Gastroesophageal sphincter (tissue), 3 donors: ENCODE results near the gene OPCML.

Source experiments
- CTCF ChIP-seq, 4 experiments: fragments of 200-600 bp in 2 of 4; fragments of 450-650 bp in 2 of 4; sonication (generic) in 1 of 4; IDR thresholded peaks; one replicate each; pipeline ENCODE4 v1.5.1; 2017 to 2019; ENCODE audit warnings: antibody characterized with exemption in 4 of 4, mild to moderate bottlenecking in 2 of 4, moderate library complexity in 2 of 4
- EP300 ChIP-seq: sonication (generic); formaldehyde crosslinking; IDR thresholded peaks from one replicate; pipeline ENCODE4 v1.6.1; 2017; ENCODE audit warnings: antibody characterized with exemption, mild to moderate bottlenecking
- POLR2A ChIP-seq, 2 donors: fragments of 450-650 bp; IDR thresholded peaks; one replicate each; pipeline ENCODE4 v1.6.1; 2017; ENCODE audit warnings: antibody characterized with exemption in 2 of 2, mild to moderate bottlenecking in 2 of 2, moderate library complexity in 1 of 2
- POLR2AphosphoS5 ChIP-seq: sonication (generic); formaldehyde crosslinking; IDR thresholded peaks from one replicate; pipeline ENCODE4 v1.6.1; 2017; ENCODE audit warnings: antibody characterized with exemption

DNA sequence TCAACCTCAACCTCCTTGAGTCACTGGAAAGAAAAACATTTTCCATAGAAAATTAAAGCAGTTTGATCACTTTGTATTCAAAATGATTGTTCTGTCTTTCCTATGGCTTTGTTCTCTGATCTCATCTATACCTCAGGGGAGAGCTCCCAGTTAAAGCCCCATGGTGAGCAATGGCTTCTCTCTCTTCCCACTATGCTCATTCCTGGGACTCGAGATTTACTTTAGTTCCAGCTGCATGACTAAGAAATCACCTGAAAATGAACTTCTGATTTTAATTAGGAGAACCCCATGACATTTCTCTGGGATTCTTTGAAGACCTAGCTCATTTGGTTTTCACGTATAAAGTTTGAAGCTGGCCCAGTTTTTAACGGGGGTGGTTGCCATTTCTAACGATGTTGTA, 921.5 kb downstream of the OPCML start:
- TF ChIP-seq CTCF (IDR thresholded peaks at IDR 0.05) (no peak), POLR2A (IDR thresholded peaks at IDR 0.05) (no peak), POLR2AphosphoS5 (no peak), EP300 (no peak)
